Upper lobe of left lung (tissue), 6 donors: ENCODE data around the gene ZNF76. TPM values are rescaled to one million over a fixed set of nuclear protein-coding genes. Genes with fewer than 3 reads are reported as not detected.

ENCODE experiments used
- ATAC-seq, 2 donors: fragments of 200-7000 bp; cut with Tn5 transposase; one replicate each; pipeline ENCODE4 v1.9.1; 2022; ENCODE audit warnings: mild to moderate bottlenecking in 2 of 2, moderate library complexity in 2 of 2; ENCODE audit not compliant: low FRiP score in 2 of 2
- DNase-seq, 2 donors: peaks; one replicate each; pipeline ENCODE4 v3.0.0-alpha.2; 2019 to 2020
- H3K27ac ChIP-seq, 4 donors: fragments of 200-600 bp; sonication (generic); one replicate each; pipeline ENCODE4 v1.5.1; 2016 to 2019
- H3K27me3 ChIP-seq, 4 donors: fragments of 200-600 bp; sonication (generic); one replicate each; pipeline ENCODE4 v1.5.1; 2017 to 2019
- H3K36me3 ChIP-seq, 4 donors: fragments of 200-600 bp; sonication (generic); one replicate each; pipeline ENCODE4 v1.5.1; 2016 to 2019
- H3K4me1 ChIP-seq, 4 donors: fragments of 200-600 bp; sonication (generic); one replicate each; pipeline ENCODE4 v1.5.1; 2018 to 2019
- H3K4me3 ChIP-seq, 4 donors: fragments of 200-600 bp; sonication (generic); one replicate each; pipeline ENCODE4 v1.5.1; 2017 to 2019; ENCODE audit warnings: mild to moderate bottlenecking in 2 of 4, moderate library complexity in 1 of 4
- H3K9me3 ChIP-seq, 4 donors: fragments of 200-600 bp; sonication (generic); one replicate each; pipeline ENCODE4 v1.5.1; 2018 to 2019
- EP300 ChIP-seq, 4 donors: sonication (generic); formaldehyde crosslinking; IDR thresholded peaks; one replicate each; pipeline ENCODE4 v1.5.1; 2017; ENCODE audit warnings: antibody characterized with exemption in 4 of 4, control low read depth in 2 of 4
- POLR2A ChIP-seq, 4 donors: fragments of 450-650 bp; IDR thresholded peaks; one replicate each; pipeline ENCODE4 v1.5.1; 2016 to 2017; ENCODE audit warnings: antibody characterized with exemption in 4 of 4, mild to moderate bottlenecking in 2 of 4
- POLR2AphosphoS5 ChIP-seq, 2 donors: sonication (generic); formaldehyde crosslinking; IDR thresholded peaks; one replicate each; pipeline ENCODE4 v1.5.1; 2017; ENCODE audit warnings: antibody characterized with exemption in 2 of 2
- WGBS, 2 donors: methylation state at CpG; one replicate each; pipeline ENCODE4 v1.1.5; 2017 to 2018; 5-methylcytosine and 5-hydroxymethylcytosine counted together
- total RNA-seq, 6 donors: library from RNA; depleted of rRNA in 4 of 6; stranded (reverse); fragments of >200 nt in 4 of 6; gene quantifications; one replicate each; pipeline versions ENCODE4 v1.1.0 to v1.2.1, GENCODE V29; 2016 to 2021
- TF ChIP-seq, protein P1 (sequence below), 6 experiments: fragments of 450-650 bp in 4 of 6; fragments of 200-600 bp in 2 of 6; sonication (generic) in 2 of 6; IDR thresholded peaks; one replicate each; pipeline ENCODE4 v1.5.1; 2016 to 2019; ENCODE audit warnings: antibody characterized with exemption in 6 of 6
- donor health status: DM: no; HTN: no; CAD: no; lungs with moderate emphysema.
- donor health status: DM: no; HTN: yes; CAD: no; lungs with severe emphysema.

ZNF76 gene
- total RNA-seq, 6 donors from 2014 or later = 26.8 to 242 (median 38.1) TPM

DNA sequence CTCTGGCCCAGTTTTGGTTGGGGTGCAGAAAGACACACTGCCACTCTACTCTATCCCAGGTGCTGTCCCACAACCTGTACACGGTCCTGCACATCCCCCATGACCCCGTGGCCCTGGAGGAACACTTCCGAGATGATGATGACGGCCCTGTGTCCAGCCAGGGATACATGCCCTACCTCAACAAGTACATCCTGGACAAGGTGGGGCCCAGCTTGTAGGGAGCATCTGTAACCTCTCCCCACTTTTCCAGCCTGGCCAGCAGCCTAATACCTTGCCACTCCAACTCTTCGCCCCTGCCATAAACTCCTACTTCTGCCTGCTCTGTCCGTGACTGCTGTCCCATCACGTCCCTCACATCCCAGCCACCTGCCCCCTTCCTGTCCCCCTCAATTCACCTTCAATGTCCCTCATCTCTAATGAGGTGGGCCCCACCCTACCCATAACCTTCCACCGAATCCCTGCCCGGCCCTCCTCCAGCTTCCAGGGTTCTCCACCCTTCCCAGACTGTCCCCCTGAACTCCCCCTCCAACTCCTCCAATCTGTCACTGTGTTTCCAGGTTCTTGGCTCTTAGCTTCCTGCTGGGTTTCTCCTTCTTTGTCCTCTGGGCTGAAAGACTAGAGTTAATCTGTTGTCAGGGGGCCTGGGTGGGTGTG is 50.2 kb downstream of the ZNF76 start:
- WGBS, 2 donors = 93 to 94% methylated on average over 9 of the region's 9 CpGs
- Histone ChIP-seq H3K9me3 (no peaks in the 10 kb centered on the region), H3K4me1 (peaks cover 14 to 27% (median 21%) of the 10 kb centered on the region in 4 donors), H3K27me3 (no peaks in the 10 kb centered on the region), H3K27ac (peak overlapping the region in 2 of 4 donors; percentile 56 to 74), H3K4me3 (no peak overlapping the region), H3K36me3 (no peaks in the 10 kb centered on the region)
- TF ChIP-seq POLR2A (IDR thresholded peaks at IDR 0.05) (no peak), EP300 (IDR thresholded peaks at IDR 0.05) (no peak), POLR2AphosphoS5 (IDR thresholded peaks at IDR 0.05) (no peak)
- TF ChIP-seq, protein P1, sequence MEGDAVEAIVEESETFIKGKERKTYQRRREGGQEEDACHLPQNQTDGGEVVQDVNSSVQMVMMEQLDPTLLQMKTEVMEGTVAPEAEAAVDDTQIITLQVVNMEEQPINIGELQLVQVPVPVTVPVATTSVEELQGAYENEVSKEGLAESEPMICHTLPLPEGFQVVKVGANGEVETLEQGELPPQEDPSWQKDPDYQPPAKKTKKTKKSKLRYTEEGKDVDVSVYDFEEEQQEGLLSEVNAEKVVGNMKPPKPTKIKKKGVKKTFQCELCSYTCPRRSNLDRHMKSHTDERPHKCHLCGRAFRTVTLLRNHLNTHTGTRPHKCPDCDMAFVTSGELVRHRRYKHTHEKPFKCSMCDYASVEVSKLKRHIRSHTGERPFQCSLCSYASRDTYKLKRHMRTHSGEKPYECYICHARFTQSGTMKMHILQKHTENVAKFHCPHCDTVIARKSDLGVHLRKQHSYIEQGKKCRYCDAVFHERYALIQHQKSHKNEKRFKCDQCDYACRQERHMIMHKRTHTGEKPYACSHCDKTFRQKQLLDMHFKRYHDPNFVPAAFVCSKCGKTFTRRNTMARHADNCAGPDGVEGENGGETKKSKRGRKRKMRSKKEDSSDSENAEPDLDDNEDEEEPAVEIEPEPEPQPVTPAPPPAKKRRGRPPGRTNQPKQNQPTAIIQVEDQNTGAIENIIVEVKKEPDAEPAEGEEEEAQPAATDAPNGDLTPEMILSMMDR (IDR thresholded peaks at IDR 0.05) = no peak
- DNase-seq (no peak), ATAC-seq (peak in 1 of 2 donors; percentile 31)

DNA sequence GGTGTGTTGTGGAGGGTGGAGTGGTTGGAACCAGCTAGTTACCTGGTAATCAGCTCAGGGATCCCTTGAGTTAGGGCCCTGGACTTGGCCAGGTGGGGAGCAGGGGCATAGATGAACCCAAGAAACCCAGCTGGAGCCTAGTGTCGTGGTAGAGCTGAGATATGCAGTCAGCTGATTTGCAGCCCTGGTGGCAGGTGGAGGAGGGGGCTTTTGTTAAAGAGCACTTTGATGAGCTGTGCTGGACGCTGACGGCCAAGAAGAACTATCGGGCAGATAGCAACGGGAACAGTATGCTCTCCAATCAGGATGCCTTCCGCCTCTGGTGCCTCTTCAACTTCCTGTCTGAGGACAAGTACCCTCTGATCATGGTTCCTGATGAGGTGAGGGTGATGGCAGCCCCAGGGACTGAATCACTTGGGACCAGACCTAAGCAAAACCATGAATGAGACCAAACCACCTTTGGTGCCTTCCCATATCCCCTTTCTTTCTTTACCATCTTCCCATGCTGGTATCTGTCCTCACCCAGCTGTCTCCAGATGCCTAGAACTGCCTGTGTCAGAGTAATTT is 50.8 kb downstream of the ZNF76 start:
- peaks cover 14 to 27% (median 21%) of the 10 kb centered on the region in 4 donors for H3K4me1 ChIP-seq
- no peaks in the 10 kb centered on the region for H3K27me3 ChIP-seq
- no peaks in the 10 kb centered on the region for H3K36me3 ChIP-seq
- ATAC-seq = no peak
- no peaks in the 10 kb centered on the region for H3K9me3 ChIP-seq
- no peak overlapping the region for H3K4me3 ChIP-seq
- WGBS, 2 donors = 77 to 78% methylated on average over 6 of the region's 6 CpGs
- H3K27ac ChIP-seq = peak overlapping the region in 2 of 4 donors; percentile 56 to 74
- DNase-seq = no peak
- TF ChIP-seq POLR2AphosphoS5 (IDR thresholded peaks at IDR 0.05) (no peak), EP300 (IDR thresholded peaks at IDR 0.05) (no peak), POLR2A (IDR thresholded peaks at IDR 0.05) (no peak)
- TF ChIP-seq, protein P1 (IDR thresholded peaks at IDR 0.05) = no peak

DNA sequence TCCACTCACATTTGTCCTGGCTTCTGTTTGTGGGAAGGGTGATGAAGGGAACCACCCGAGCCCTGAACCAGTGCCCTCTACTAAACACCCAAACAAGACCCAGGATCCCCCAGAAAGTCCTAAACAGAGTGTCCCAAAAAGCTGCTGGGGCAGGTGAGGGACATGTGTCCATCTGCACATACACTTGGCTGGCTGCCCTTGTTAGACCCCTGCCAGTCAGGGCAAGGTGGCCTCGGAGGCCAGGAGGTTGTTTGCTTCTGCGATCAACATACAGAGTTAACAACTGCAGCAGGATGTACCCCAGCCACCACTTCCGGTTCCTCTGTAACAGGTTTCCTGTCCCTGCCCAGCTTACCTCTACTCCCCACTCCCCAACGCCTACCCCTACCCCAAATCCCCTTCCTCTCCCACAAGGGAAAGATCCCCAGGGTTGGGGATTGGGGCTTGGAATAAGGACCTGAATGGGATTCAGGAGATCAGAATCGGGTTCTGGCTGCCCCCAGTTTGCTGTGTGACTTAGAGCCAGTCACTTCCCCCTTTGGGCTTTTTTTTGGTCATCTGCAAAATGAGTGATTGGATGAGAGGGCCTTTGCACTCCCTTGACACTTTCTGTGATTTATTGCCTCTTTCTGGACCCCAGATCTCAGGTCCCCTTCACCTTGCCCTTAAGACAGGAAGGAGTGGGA is 52.0 kb downstream of the ZNF76 start:
- H3K27ac ChIP-seq = peak overlapping the region; percentile 56 to 74 (median 63)
- TF ChIP-seq, protein P1 (IDR thresholded peaks at IDR 0.05) = no peak
- no peak for TF ChIP-seq POLR2AphosphoS5 (IDR thresholded peaks at IDR 0.05)
- H3K4me1 ChIP-seq = peaks cover 14 to 27% (median 21%) of the 10 kb centered on the region in 4 donors
- H3K27me3 ChIP-seq = no peaks in the 10 kb centered on the region
- ATAC-seq (peak; percentile 19 to 20), DNase-seq (peak in 1 of 2 donors; percentile 29)
- H3K36me3 ChIP-seq = no peaks in the 10 kb centered on the region
- WGBS, 2 donors = 36 to 44% methylated on average over 6 of the region's 6 CpGs
- H3K4me3 ChIP-seq = no peak overlapping the region
- no peaks in the 10 kb centered on the region for H3K9me3 ChIP-seq

DNA sequence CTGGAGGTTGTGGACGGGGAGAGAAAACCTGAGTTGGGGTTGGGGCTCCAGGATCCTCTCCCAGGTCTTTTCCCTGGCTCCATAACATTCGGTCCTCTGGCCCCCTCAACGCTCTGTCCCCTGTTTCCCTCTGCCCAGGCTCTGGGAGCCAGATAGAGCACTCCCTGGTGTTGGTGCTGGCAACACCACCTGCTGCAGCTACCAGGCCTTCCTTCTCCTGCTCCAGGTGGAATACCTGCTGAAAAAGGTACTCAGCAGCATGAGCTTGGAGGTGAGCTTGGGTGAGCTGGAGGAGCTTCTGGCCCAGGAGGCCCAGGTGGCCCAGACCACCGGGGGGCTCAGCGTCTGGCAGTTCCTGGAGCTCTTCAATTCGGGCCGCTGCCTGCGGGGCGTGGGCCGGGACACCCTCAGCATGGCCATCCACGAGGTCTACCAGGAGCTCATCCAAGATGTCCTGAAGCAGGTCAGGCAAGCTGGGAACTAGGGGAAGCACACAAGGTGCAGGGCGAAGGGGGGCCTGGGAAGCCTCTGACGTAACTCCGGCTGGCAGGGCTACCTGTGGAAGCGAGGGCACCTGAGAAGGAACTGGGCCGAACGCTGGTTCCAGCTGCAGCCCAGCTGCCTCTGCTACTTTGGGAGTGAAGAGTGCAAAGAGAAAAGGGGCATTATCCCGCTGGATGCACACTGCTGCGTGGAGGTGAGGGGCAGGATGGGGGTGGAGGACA is 52.7 kb downstream of the ZNF76 start:
- H3K27ac ChIP-seq = peak overlapping the region; percentile 33 to 74 (median 60)
- no peaks in the 10 kb centered on the region for H3K27me3 ChIP-seq
- TF ChIP-seq EP300 (IDR thresholded peaks at IDR 0.05) = no peak
- TF ChIP-seq POLR2AphosphoS5 (IDR thresholded peaks at IDR 0.05) = no peak
- TF ChIP-seq POLR2A (IDR thresholded peaks at IDR 0.05) = no peak
- TF ChIP-seq, protein P1 (IDR thresholded peaks at IDR 0.05) = no peak
- no peak overlapping the region for H3K4me3 ChIP-seq
- ATAC-seq (peak in 1 of 2 donors; percentile 13), DNase-seq (peak in 1 of 2 donors; percentile 69)
- WGBS, 2 donors = 87 to 88% methylated on average over 11 to 19 of the region's 19 CpGs
- no peaks in the 10 kb centered on the region for H3K36me3 ChIP-seq
- H3K9me3 ChIP-seq = no peaks in the 10 kb centered on the region
- peaks cover 14 to 27% (median 21%) of the 10 kb centered on the region in 4 donors for H3K4me1 ChIP-seq
